Spleen (tissue), 7 donors: ENCODE measurements around the gene IL1RAPL1.

Experiments
- CTCF ChIP-seq, 11 experiments: fragments of 200-600 bp in 7 of 11; fragments of 450-650 bp in 4 of 11; sonication (generic) in 4 of 11; IDR thresholded peaks in 8 of 11; conservative IDR thresholded peaks in 3 of 11; 1 replicate in 7 of 11; 2 replicates in 4 of 11; pipeline versions ENCODE4 v1.4.0 to v1.8.0; 2016 to 2021; ENCODE audit warnings: antibody characterized with exemption in 11 of 11, inconsistent platforms in 4 of 11, mild to moderate bottlenecking in 1 of 11
- POLR2AphosphoS5 ChIP-seq, 3 donors: sonication (generic); formaldehyde crosslinking; IDR thresholded peaks; one replicate each; pipeline ENCODE4 v1.5.1; 2017; ENCODE audit warnings: antibody characterized with exemption in 3 of 3
- donor health status: DM: no; HTN: no; CAD: no; lungs with moderate emphysema.
- donor health status: DM: no; HTN: no; CAD: no.
- donor health status: DM: no; HTN: no; CAD: no.

GRCh38 chrX:29243942-29244341 lies 656.7 kb downstream of the IL1RAPL1 start:
- TF ChIP-seq POLR2AphosphoS5 (IDR thresholded peaks at IDR 0.05) (no peak), CTCF (IDR thresholded peaks at IDR 0.05 in 8 of 11, conservative IDR thresholded peaks at IDR 0.05 in 3 of 11) (no peak)
